ENCODE results near the gene KLHDC8A.

KLHDC8A gene

DNA sequence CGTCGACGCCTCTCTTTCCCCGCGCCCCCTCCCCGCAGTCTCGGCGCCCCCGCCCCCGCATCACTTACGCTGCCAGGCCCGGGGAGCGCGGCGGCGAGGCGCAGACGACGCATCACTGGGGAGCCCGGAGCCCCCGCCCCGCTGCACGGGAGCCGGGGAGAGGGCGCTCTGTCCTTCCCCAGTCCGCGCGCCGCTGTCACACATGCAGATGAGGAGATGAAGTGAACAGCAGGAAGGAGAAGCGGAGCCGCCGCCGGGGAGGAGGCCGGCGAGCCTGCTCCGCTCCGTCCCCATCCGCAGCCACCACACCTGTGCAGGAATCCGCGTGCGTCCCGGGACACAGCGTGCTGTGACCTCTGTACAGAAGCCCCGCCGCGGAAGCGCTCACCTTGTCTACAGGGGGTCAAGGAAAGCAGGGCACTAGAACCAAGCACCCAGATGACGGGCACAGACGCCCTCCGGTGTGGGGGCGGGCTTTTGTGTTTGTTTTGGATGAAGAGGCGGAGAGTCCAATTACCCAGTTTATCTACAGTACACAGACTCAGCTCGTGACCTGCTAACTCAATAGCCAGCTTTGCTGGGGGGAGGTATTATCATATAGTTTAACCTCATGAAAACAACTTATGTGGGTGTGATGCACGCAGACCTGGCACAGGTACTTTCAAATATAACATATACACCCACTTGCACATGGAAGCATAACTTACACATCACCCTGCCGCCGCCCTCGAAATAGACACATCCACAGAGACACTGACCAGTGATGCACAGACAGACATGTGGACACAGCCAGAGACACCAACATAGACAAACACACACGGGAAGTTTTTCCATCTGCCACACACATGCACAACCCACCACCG lies 12.4 kb downstream of the KLHDC8A start:
- DNase-seq (ENCODE audit: low read depth in 2 of 2) = peak in 1 of 2 donors; percentile 26

DNA sequence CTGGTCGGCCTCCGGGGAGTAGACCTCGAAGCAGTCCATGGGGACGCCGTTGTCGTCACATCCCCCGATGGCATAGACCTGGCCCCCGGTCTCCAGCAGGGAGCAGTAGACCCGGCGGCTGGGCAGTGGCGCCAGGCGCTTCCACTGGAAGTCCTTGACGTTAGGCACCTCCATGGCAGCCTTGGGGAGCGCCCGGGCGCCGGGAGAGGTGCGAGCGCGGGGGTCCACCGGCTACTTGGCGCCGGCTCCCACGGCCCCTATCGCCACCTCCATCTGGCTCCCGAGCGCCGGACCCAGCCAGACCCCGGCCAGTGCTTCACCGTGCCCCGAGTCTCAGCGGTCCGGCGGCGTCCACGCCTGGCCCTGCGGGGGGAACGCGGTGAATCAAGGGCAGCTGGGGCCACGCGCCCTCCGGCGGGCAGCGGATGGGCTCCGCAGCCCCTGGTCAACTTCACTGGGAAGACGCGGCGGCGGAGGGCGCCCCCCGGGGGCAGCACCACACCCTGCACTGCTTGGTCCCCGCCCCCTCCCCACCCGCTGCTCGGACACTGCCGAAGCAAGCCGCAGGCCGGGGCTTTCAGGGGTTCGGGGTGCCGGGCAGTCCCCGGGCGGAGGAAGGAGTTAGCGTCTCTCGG lies 13.2 kb downstream of the KLHDC8A start:
- DNase-seq (ENCODE audit: low read depth in 2 of 2) = no peak

DNA sequence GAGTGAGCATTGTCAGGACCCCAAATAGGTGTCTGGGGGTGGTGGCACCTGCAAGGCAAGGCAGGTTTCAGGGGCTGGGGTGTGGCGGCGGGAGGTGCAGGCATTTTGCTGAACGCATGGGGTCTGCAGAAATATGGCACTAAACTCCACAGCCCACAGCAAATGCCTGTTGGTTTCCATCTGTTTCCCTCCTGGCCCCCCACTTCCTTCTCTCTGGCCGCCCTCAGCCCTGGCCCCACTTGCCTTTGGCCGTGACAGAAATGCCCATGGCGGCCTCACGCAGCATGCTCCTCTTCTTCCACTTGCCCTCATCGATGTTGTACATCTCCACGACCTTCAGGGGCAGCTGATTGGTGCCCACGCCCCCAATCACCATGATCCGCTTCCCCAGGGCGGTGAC lies 13.7 kb downstream of the KLHDC8A start:
- no peak for DNase-seq (ENCODE audit: low read depth in 2 of 2)

DNA sequence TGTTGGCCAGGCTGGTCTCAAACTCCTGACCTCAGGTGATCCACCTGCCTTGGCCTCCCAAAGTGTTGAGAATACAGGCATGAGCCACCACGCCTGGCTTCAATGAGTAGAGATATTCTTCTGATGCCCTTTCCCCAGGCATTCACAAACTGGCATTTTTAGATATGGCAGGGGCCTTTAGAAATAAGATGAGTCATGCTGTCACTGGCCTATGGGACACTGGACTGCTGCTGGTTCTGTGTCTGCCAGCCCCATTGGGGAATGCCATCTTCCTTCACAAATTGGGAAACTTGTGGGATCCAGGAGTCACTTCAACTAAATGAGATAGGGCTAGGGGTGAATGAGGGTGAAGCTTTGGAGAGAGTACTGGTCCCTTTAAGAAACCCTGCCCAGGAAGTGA lies 16.0 kb downstream of the KLHDC8A start:
- no peak for DNase-seq (ENCODE audit: low read depth in 2 of 2)

DNA sequence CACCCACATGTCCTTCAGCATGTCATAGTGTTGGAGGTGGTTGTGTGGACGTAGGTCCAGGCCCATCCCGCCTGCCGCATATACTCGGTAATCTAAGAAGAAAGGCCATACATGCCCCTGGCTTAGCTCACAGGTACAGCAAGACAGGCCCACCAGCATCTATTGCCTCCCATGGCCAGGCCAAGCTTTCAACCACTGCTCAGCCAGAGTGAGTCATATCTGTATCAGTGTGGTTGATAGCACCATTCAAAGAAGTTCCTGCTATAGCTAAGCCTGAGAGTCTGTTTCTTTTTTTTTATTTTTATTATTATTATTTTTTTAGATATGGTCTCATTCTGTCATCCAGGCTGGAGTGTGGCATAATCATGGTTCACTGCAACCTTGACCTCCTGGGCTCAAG lies 17.0 kb downstream of the KLHDC8A start:
- no peak for DNase-seq (ENCODE audit: low read depth in 2 of 2)

DNA sequence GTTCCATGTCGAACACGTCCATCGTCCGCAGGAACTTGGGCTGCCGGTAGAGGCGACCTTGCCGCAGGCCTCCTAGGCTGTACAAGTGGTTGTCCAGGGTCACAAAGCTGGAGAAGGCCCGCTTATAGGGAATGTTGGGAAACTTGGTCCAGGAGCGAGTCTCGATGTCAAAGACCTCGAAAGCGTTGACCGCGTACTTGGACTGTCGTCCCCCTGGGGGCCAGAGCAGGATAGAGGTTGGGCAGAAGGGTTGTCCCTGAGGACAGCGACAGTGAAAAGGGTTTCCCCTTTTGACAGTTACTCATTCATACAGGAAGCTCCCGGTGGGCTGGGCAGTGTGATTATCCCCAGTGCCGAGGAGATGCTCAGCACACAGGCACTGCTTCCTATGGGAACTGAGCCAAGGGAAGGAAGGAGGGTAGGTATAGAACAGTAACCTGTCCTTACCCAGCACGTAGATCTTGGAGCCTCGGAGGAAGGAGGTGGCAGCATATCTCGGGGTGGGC lies 17.5 kb downstream of the KLHDC8A start:
- no peak for DNase-seq (ENCODE audit: low read depth in 2 of 2)

GRCh38 chr1:205338011-205338410 lies 18.7 kb downstream of the KLHDC8A start:
- DNase-seq (ENCODE audit: low read depth in 2 of 2) = no peak

DNA sequence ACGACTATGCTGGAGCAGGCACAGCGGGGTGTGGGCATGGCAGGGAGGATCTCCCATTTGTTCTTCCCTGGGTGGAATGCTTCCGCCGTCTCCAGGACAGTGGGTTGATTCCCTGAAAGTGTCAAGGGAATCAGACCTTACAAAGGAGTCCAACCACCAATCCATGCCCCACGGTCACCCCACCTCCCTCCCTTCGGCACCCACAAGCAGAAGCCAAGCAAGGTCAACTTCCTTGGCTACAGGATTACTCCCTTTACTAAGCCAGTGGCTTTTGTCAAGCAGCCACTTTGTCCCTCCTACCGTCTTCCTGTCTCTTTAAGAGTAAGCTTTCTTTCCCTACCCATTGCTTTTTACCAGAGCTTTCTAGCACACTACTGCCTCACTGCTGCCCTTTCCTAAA lies 19.2 kb downstream of the KLHDC8A start:
- DNase-seq (ENCODE audit: low read depth in 2 of 2) = no peak

DNA sequence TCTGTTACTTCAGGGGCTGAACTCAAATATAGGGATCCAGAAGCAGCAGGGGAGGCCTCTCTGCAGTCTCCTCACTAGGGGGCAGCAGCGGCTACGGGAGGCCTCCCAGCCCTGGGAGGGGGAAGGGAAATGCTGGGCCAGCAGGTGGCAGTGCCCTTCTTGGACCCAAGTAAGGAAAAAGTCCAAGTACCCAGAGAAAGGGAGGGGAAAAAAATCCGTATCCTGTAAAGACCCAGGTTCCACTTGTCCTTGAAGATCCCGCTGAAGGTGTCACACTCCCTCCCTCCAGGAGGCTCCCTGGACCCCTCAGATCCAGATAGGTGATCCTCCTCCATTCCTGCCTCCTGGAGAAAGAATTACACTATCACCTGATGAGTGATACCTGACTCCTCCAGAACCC lies 21.0 kb downstream of the KLHDC8A start:
- peak; percentile 49 to 56 for DNase-seq (ENCODE audit: low read depth in 2 of 2)

DNA sequence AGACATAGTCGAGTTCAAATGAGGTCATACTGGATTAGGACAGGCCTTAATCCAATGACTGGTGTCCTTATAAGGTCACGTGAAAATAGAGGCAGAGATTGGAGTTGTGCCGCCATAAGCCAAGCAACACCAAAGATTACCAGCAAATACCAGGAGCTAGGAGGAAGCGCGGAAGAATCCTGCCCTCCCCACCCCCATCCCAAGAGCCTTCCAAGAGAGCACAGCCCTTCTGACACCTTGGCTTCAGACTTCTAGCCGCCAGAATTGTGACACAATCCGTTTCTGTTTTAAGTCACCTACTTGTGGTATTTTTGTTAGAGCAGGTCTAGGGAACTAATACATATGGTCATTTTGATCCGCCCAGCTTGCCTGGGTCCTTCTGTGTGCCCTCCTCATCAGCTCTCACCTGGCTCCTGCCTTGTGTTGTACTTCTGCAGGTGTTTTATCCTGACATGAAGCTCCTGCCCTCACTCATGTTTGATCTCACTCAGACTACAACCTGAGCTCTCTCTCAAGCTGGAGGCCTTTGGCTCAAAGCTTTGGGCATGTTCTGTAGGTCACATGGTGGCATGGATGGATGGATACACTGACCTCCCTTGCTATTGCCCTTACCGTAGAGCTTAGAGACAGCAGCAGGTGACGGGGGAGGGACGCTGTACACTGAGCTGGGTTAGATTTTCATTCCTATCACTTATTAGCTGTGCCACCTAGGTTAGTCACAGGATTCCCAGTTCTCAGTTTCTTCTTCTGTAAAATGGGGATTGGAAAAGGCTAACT lies 24.5 kb downstream of the KLHDC8A start:
- DNase-seq (ENCODE audit: low read depth in 2 of 2) = no peak

GRCh38 chr1:205330150-205330549 lies 26.6 kb downstream of the KLHDC8A start:
- DNase-seq (ENCODE audit: low read depth in 2 of 2) = no peak

- DNase-seq (ENCODE audit: low read depth in 2 of 2) = no peak
Observed at GRCh38 chr1:205329719-205330118, 27.0 kb downstream of the KLHDC8A start.

DNA sequence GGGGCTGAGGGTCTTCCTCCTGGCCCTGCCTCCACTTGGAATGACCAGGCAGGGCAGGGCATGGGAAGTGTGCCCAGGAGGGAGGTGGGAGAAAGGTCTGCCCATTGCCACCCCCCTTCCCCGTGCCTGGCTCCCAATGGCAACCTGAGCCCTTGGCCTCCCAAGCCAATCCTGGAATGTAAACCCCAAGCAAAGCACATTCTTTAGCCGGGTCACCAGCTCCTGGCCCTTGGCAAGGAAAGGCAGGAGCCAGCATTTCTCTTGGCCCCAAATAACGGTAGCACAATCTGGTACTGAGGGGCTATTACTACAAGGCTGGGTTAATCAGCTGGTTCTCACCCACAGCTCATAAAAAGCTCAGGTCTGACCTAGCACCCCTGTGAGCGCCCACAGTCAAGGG lies 28.2 kb downstream of the KLHDC8A start:
- DNase-seq (ENCODE audit: low read depth in 2 of 2) = no peak

- no peak for DNase-seq (ENCODE audit: low read depth in 2 of 2)
Observed at GRCh38 chr1:205326812-205327466, 29.8 kb downstream of the KLHDC8A start.

DNA sequence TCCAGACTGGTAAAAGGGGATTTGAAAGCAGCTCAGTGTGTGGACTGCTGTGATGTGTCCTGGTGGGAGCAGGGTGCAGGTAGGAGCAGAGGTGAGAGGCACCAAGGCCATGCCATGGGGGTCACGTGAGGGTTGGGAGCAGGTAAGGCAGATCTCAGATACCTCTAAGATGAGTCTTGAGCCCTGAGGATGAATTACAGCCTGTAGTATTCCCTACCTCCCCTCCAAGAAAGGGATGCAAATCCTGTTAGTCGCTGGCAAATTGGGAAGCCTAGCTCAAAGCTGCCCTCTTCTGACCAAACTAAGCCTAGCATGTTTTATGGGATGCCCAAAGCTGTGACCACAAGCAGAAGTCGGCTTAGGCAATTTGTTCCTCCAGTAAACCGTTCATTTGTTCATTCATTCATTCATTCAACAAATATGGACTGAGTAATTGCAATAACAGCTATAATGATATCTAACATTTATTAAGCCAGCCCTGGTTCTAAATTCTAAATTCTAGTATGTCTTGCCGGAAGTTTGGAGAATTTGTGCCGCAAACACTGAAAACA lies 31.3 kb downstream of the KLHDC8A start:
- no peak for DNase-seq (ENCODE audit: low read depth in 2 of 2)

DNA sequence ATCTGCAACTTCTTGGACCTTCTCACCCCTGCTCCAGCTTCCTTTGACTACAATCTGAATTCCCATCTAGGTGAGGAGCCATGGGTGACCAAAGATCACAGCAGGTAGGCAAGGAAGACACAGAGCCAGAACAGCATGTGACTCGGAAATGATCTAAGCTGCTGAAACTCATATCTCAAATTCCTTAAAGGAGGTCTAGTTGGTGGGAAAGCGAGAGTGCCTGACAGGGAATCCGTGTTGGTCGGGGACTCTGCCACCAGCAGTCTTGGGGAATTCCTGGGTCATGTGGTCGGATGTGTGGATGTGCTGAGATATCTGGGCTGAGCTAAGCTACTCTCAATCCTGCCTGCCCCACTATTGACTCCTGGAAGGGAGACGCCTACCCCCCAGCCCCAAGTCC lies 31.9 kb downstream of the KLHDC8A start:
- no peak for DNase-seq (ENCODE audit: low read depth in 2 of 2)

DNA sequence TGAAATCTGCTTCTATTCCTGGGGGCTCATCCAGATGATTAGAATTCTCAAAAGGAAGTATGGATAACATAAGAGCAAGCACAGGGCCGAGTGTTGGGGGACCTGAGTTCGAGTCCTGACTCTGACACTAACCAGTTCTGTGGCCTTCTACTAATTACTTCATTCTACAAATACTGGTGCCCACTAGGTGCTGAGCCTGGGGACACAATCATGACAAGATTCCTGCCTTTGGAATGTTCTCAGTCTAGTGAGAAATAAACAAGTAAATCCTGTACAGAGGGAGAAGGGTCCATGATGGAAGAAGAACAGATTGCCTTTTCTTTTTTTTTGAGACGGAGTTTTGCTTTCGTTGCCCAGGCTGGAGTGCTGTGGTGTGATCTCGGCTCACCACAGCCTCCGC lies 32.9 kb downstream of the KLHDC8A start:
- DNase-seq (ENCODE audit: low read depth in 2 of 2) = no peak

GRCh38 chr1:205321959-205322283 lies 34.8 kb downstream of the KLHDC8A start:
- no peak for DNase-seq (ENCODE audit: low read depth in 2 of 2)

DNA sequence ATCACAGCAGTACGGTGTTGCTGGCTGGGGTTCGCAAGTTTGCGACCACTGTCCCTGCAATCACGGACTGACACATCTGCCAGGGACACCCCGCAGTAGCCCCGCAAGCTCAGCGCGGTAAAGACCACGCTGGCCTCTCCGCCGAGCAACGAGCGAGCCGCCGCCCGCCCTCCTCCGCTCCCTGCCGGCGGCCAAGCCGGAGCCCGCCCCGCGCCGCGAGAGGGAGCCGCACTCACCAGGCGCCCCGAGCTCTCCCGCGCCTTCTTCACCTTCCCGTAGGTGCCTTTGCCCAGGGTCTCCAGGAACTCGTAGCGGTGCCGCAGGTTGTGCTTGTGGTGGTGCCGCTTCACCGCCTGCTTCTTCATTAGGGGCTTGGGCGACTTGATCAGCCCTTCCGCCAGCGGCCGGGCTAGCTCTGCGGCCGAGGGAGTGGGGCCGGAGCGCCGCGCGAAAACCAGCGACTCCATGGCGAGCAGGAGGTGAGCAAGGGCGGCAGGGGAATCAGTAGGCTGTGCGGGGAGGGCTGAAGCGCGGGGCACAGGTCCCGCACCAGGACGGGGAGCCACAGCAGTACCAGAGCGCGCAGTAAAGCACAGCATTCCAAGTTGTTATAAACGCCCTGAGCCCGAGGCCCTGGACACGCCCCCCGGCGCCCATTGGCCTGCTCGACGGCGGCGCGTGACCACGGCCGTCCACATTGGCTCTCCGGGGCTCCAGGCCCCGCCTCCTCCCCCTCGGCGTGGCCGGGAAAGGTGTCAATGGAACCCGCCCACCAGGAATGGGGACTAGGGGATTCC lies 35.4 kb downstream of the KLHDC8A start, which contains the start of gene NUAK2:
Gene NUAK2, minus strand, starts transcription at position 584 of the 797 bp plus-strand sequence. Its CDS starts 117 bp downstream, at position 467.
- DNase-seq (ENCODE audit: low read depth in 2 of 2) = peak; percentile 69 to 71
